Mucosa of descending colon (tissue), 3 donors: ENCODE results near the gene BEAN1. TPM values are rescaled to one million over a fixed set of nuclear protein-coding genes. Genes with fewer than 3 reads are reported as not detected.
"Not testable (repeated sequence)": the region's sequence is repeated elsewhere in the genome, so short reads cannot be mapped to it uniquely, and the experiment has no call there.

Experiments used
- ATAC-seq: fragments of 200-7000 bp; cut with Tn5 transposase; one replicate; pipeline ENCODE4 v1.9.1; 2020; ENCODE audit warnings: mild to moderate bottlenecking, moderate library complexity
- DNase-seq, 3 donors: peaks; one replicate each; pipeline ENCODE4 v3.0.0-alpha.2; 2020
- H3K36me3 ChIP-seq: fragments of 200-600 bp; one replicate; pipeline ENCODE4 v1.8.0; 2021; ENCODE audit warnings: low read depth, mild to moderate bottlenecking
- H3K4me1 ChIP-seq: fragments of 200-600 bp; one replicate; pipeline ENCODE4 v1.8.0; 2021; ENCODE audit warnings: low read depth, mild to moderate bottlenecking
- H3K4me3 ChIP-seq: fragments of 200-600 bp; one replicate; pipeline ENCODE4 v1.8.0; 2021; ENCODE audit warnings: mild to moderate bottlenecking
- H3K9me3 ChIP-seq: fragments of 200-600 bp; one replicate; pipeline ENCODE4 v1.8.0; 2021; ENCODE audit warnings: mild to moderate bottlenecking
- CTCF ChIP-seq: fragments of 200-600 bp; IDR thresholded peaks from one replicate; pipeline ENCODE4 v1.8.0; 2022; ENCODE audit warnings: antibody characterized with exemption, mild to moderate bottlenecking
- intact Hi-C, 2 donors: fragments of 100-400 bp; cut with DNase I in 1 of 2; cut with micrococcal nuclease in 1 of 2; formaldehyde crosslinking; loops; one replicate each; pipeline versions ENCODE4 v1.11.0 to v1.11.1; 2022; cut with DNase I, micrococcal nuclease
- total RNA-seq, 3 donors: library from RNA; stranded (reverse); fragmentation: NEBNext Ultra II Directional in 2 of 3; extraction: Animal tissue kit (Norgen Biotek cat#: 25700) in 2 of 3; gene quantifications; one replicate each; pipeline versions ENCODE4 v1.2.1 to v1.2.4, GENCODE V29; 2021 to 2023
- donor health status: DM: no; HTN: no; CAD: no; lungs with moderate emphysema.
- donor health status: DM: no; HTN: no; CAD: no.
- donor health status: DM: no; HTN: yes; CAD: no.

BEAN1 gene
- total RNA-seq, 3 donors from 2014 or later = 0.22 TPM; not detected in 2

- DNase-seq (peak in 1 of 3 donors; percentile 16), ATAC-seq (no peak)
- no peak overlapping the region for H3K4me3 ChIP-seq
- no peaks in the 10 kb centered on the region for H3K36me3 ChIP-seq
- intact Hi-C loops = no loop called here
- TF ChIP-seq CTCF = no peak
- H3K4me1 ChIP-seq = peaks cover 10% of the 10 kb centered on the region
- no peaks in the 10 kb centered on the region for H3K9me3 ChIP-seq
Observed at GRCh38 chr16:66510711-66511601, 83.9 kb downstream of the BEAN1 start.

GRCh38 chr16:66511602-66512271 lies 84.6 kb downstream of the BEAN1 start:
- intact Hi-C loops = no loop called here
- no peak for TF ChIP-seq CTCF
- Histone ChIP-seq H3K4me1 (peaks cover 17% of the 10 kb centered on the region), H3K36me3 (peaks cover under 1% of the 10 kb centered on the region), H3K9me3 (no peaks in the 10 kb centered on the region), H3K4me3 (no peak overlapping the region)
- DNase-seq (peak in 1 of 3 donors; percentile 22), ATAC-seq (no peak)

GRCh38 chr16:66512272-66513110 lies 85.4 kb downstream of the BEAN1 start:
- DNase-seq (peak in 1 of 3 donors; percentile 19), ATAC-seq (no peak)
- no peak overlapping the region for H3K4me3 ChIP-seq
- intact Hi-C loops = no loop called here
- H3K9me3 ChIP-seq = no peaks in the 10 kb centered on the region
- no peak for TF ChIP-seq CTCF
- peaks cover 4% of the 10 kb centered on the region for H3K36me3 ChIP-seq
- peaks cover 25% of the 10 kb centered on the region for H3K4me1 ChIP-seq

GRCh38 chr16:66513111-66513723 lies 86.1 kb downstream of the BEAN1 start:
- H3K36me3 ChIP-seq = peaks cover 4% of the 10 kb centered on the region
- intact Hi-C loops = no loop called here
- ATAC-seq (no peak), DNase-seq (peak in 1 of 3 donors; percentile 14)
- peaks cover 28% of the 10 kb centered on the region for H3K4me1 ChIP-seq
- no peaks in the 10 kb centered on the region for H3K9me3 ChIP-seq
- TF ChIP-seq CTCF = no peak
- H3K4me3 ChIP-seq = no peak overlapping the region

GRCh38 chr16:66514391-66514790 lies 87.3 kb downstream of the BEAN1 start:
- peaks cover 24% of the 10 kb centered on the region for H3K4me1 ChIP-seq
- H3K4me3 ChIP-seq, ATAC-seq, H3K36me3 ChIP-seq, H3K9me3 ChIP-seq, intact Hi-C loops: not testable (repeated sequence)
- peak in 1 of 3 donors; percentile 26 for DNase-seq

GRCh38 chr16:66514980-66515595 lies 88.0 kb downstream of the BEAN1 start:
- intact Hi-C loops, H3K9me3 ChIP-seq, DNase-seq, H3K36me3 ChIP-seq, ATAC-seq, H3K4me3 ChIP-seq: not testable (repeated sequence)
- H3K4me1 ChIP-seq = peaks cover 24% of the 10 kb centered on the region
